Ectodermal cell (in vitro differentiated cells): Measurements from ENCODE around the gene SGCE.

ENCODE experiments used
- H3K27ac ChIP-seq: 2 replicates; pipeline ENCODE4 v1.7.0; 2013; ENCODE audit warnings: mild to moderate bottlenecking, low read depth, low read length; ENCODE audit not compliant: insufficient read depth, poor library complexity, severe bottlenecking
- H3K27me3 ChIP-seq: 2 replicates; pipeline ENCODE4 v1.7.0; 2013; ENCODE audit warnings: mild to moderate bottlenecking, low read length; ENCODE audit not compliant: insufficient read depth, control insufficient read depth, poor library complexity, severe bottlenecking
- H3K36me3 ChIP-seq: one replicate; pipeline ENCODE4 v1.7.0; 2013; ENCODE audit warnings: low read length; ENCODE audit not compliant: control insufficient read depth, insufficient read depth
- H3K4me1 ChIP-seq: one replicate; pipeline ENCODE4 v1.7.0; 2013; ENCODE audit warnings: low read length; ENCODE audit not compliant: control insufficient read depth, insufficient read depth
- H3K4me3 ChIP-seq: 2 replicates; pipeline ENCODE4 v1.7.0; 2013; ENCODE audit warnings: low read depth, low read length, control low read depth; ENCODE audit not compliant: insufficient read depth
- H3K9me3 ChIP-seq: 2 replicates; pipeline ENCODE4 v1.7.0; 2013; ENCODE audit warnings: mild to moderate bottlenecking, low read length, moderate library complexity; ENCODE audit not compliant: control insufficient read depth
- WGBS, 2 experiments: methylation state at CpG; one replicate each; pipeline ENCODE4 v1.1.7; 2013; ENCODE audit warnings: missing lambda C conversion rate in 2 of 2; 5-methylcytosine and 5-hydroxymethylcytosine counted together

SGCE gene

GRCh38 chr7:94600267-94600666 is 55.7 kb downstream of the SGCE start:
- 92 to 97% methylated on average over 3 of the region's 3 CpGs for WGBS, 2 experiments
- Histone ChIP-seq H3K27ac (no peak overlapping the region), H3K9me3 (no peaks in the 10 kb centered on the region), H3K4me3 (no peak overlapping the region), H3K27me3 (no peaks in the 10 kb centered on the region), H3K4me1 (no peaks in the 10 kb centered on the region), H3K36me3 (peaks cover 3% of the 10 kb centered on the region)

GRCh38 chr7:94595717-94596116 is 60.2 kb downstream of the SGCE start:
- no peaks in the 10 kb centered on the region for H3K27me3 ChIP-seq
- H3K4me3 ChIP-seq, result no peak overlapping the region
- no peak overlapping the region for H3K27ac ChIP-seq
- WGBS, 2 experiments, result 92 to 99% methylated on average over 4 of the region's 4 CpGs
- peaks cover 3% of the 10 kb centered on the region for H3K36me3 ChIP-seq
- no peaks in the 10 kb centered on the region for H3K9me3 ChIP-seq
- peaks cover 14% of the 10 kb centered on the region for H3K4me1 ChIP-seq

- Histone ChIP-seq H3K4me3 (no peak overlapping the region), H3K9me3 (no peaks in the 10 kb centered on the region), H3K27ac (no peak overlapping the region), H3K4me1 (peaks cover 16% of the 10 kb centered on the region), H3K27me3 (no peaks in the 10 kb centered on the region), H3K36me3 (peaks cover 3% of the 10 kb centered on the region)
- 94 to 100% methylated on average over 1 of the region's 1 CpG for WGBS, 2 experiments
Measured at GRCh38 chr7:94594882-94595281, 61.1 kb downstream of the SGCE start.

- H3K4me3 ChIP-seq, result no peak overlapping the region
- no peaks in the 10 kb centered on the region for H3K9me3 ChIP-seq
- H3K27ac ChIP-seq, result no peak overlapping the region
- 83 to 86% methylated on average over 2 of the region's 2 CpGs for WGBS, 2 experiments
- no peaks in the 10 kb centered on the region for H3K36me3 ChIP-seq
- peaks cover 24% of the 10 kb centered on the region for H3K4me1 ChIP-seq
- H3K27me3 ChIP-seq, result no peaks in the 10 kb centered on the region
Measured at GRCh38 chr7:94591176-94591575, 64.8 kb downstream of the SGCE start.

- Histone ChIP-seq H3K27me3 (no peaks in the 10 kb centered on the region), H3K9me3 (no peaks in the 10 kb centered on the region), H3K27ac (peak overlapping the region; percentile 52), H3K4me3 (no peak overlapping the region), H3K36me3 (no peaks in the 10 kb centered on the region), H3K4me1 (peaks cover 24% of the 10 kb centered on the region)
- 94% methylated on average over 3 of the region's 4 CpGs; no CpG with 5 or more reads in 1 of the 2 experiments for WGBS, 2 experiments
Measured at GRCh38 chr7:94590526-94591162, 65.3 kb downstream of the SGCE start.

- WGBS, 2 experiments, result 77 to 89% methylated on average over 2 of the region's 2 CpGs
- Histone ChIP-seq H3K27ac (peak overlapping the region; percentile 52), H3K9me3 (no peaks in the 10 kb centered on the region), H3K4me3 (no peak overlapping the region), H3K27me3 (no peaks in the 10 kb centered on the region), H3K4me1 (peaks cover 24% of the 10 kb centered on the region), H3K36me3 (no peaks in the 10 kb centered on the region)
Measured at GRCh38 chr7:94588075-94588474, 67.9 kb downstream of the SGCE start.

GRCh38 chr7:94584113-94584512 is 71.8 kb downstream of the SGCE start:
- 86 to 97% methylated on average over 1 of the region's 1 CpG for WGBS, 2 experiments
- Histone ChIP-seq H3K27me3 (no peaks in the 10 kb centered on the region), H3K4me1 (peaks cover 7% of the 10 kb centered on the region), H3K27ac (no peak overlapping the region), H3K4me3 (no peak overlapping the region), H3K9me3 (no peaks in the 10 kb centered on the region), H3K36me3 (no peaks in the 10 kb centered on the region)

GRCh38 chr7:94580601-94581000 is 75.3 kb downstream of the SGCE start:
- H3K4me3 ChIP-seq, result no peak overlapping the region
- WGBS, 2 experiments, result 83 to 100% methylated on average over 1 of the region's 1 CpG
- no peaks in the 10 kb centered on the region for H3K4me1 ChIP-seq
- H3K27me3 ChIP-seq, result no peaks in the 10 kb centered on the region
- H3K27ac ChIP-seq, result no peak overlapping the region
- peaks cover under 1% of the 10 kb centered on the region for H3K9me3 ChIP-seq
- H3K36me3 ChIP-seq, result no peaks in the 10 kb centered on the region

- H3K27ac ChIP-seq, result no peak overlapping the region
Measured at GRCh38 chr7:94579470-94579869, 76.5 kb downstream of the SGCE start.

GRCh38 chr7:94578614-94579013 is 77.3 kb downstream of the SGCE start:
- no peaks in the 10 kb centered on the region for H3K36me3 ChIP-seq
- H3K27ac ChIP-seq, result no peak overlapping the region
- H3K4me1 ChIP-seq, result no peaks in the 10 kb centered on the region
- H3K4me3 ChIP-seq, result no peak overlapping the region
- H3K27me3 ChIP-seq, result no peaks in the 10 kb centered on the region
- H3K9me3 ChIP-seq, result peaks cover 6% of the 10 kb centered on the region

More at GRCh38 chr7:94579470-94579869, 76.5 kb downstream of the SGCE start:
- Histone ChIP-seq H3K4me1 (no peaks in the 10 kb centered on the region), H3K27me3 (no peaks in the 10 kb centered on the region), H3K4me3 (no peak overlapping the region), H3K9me3 (peaks cover 6% of the 10 kb centered on the region), H3K36me3 (no peaks in the 10 kb centered on the region)
- 87 to 97% methylated on average over 1 to 2 of the region's 2 CpGs for WGBS, 2 experiments

- no peak overlapping the region for H3K4me3 ChIP-seq
- H3K27ac ChIP-seq, result no peak overlapping the region
- peaks cover 6% of the 10 kb centered on the region for H3K9me3 ChIP-seq
- 88 to 100% methylated on average over 1 of the region's 1 CpG for WGBS, 2 experiments
- H3K4me1 ChIP-seq, result no peaks in the 10 kb centered on the region
- no peaks in the 10 kb centered on the region for H3K27me3 ChIP-seq
- no peaks in the 10 kb centered on the region for H3K36me3 ChIP-seq
Measured at GRCh38 chr7:94577357-94577756, 78.6 kb downstream of the SGCE start.
